HepG2 (cell line): ENCODE results near the gene DENND2A. TPM values are rescaled to one million over a fixed set of nuclear protein-coding genes. Genes with fewer than 3 reads are reported as not detected.
A peak's percentile ranks its signal among the peaks of the same experiment; 100 is the strongest.

Source experiments
- AGO2 ChIP-seq: fragments of 200-400 bp; formaldehyde crosslinking; optimal IDR thresholded peaks from 2 replicates; pipeline ENCODE3; 2017; ENCODE audit warnings: mild to moderate bottlenecking, low read depth, low read length, moderate library complexity
- ARID4A ChIP-seq: sonication (generic); formaldehyde crosslinking; IDR thresholded peaks from 2 replicates; pipeline ENCODE4 v1.5.0; 2020; ENCODE audit warnings: mild to moderate bottlenecking, missing genetic modification reagents, borderline replicate concordance
- ARNT2 ChIP-seq: sonication (generic); formaldehyde crosslinking; IDR thresholded peaks from 2 replicates; pipeline ENCODE4 v1.8.0; 2022; ENCODE audit warnings: mild to moderate bottlenecking, low read depth, missing genetic modification reagents, moderate library complexity
- FLYWCH1 ChIP-seq: sonication (generic); formaldehyde crosslinking; IDR thresholded peaks from 2 replicates; pipeline ENCODE4 v1.8.1; 2023; ENCODE audit warnings: mild to moderate bottlenecking, missing genetic modification reagents
- FOXO4 ChIP-seq: sonication (generic); formaldehyde crosslinking; conservative IDR thresholded peaks from 2 replicates; pipeline ENCODE4 v1.8.1; 2023; ENCODE audit warnings: missing genetic modification reagents
- FOXP4 ChIP-seq: sonication (generic); formaldehyde crosslinking; IDR thresholded peaks from 2 replicates; pipeline ENCODE4 v1.4.0; 2020; ENCODE audit warnings: missing genetic modification reagents
- PRDM4 ChIP-seq: sonication (generic); formaldehyde crosslinking; IDR thresholded peaks from 2 replicates; pipeline ENCODE4 v1.9.0; 2021; ENCODE audit warnings: missing genetic modification reagents, borderline replicate concordance
- RNF2 ChIP-seq: fragments of 450-650 bp; conservative IDR thresholded peaks from 2 replicates; pipeline ENCODE4 v1.6.1; 2016; ENCODE audit warnings: low read depth
- TFDP1 ChIP-seq: IDR thresholded peaks from 2 replicates; pipeline ENCODE4 v1.6.1; 2016; ENCODE audit warnings: missing compliant biosample characterization, missing genetic modification reagents, borderline replicate concordance
- THAP8 ChIP-seq: sonication (generic); formaldehyde crosslinking; IDR thresholded peaks from 2 replicates; pipeline ENCODE4 v1.5.1; 2020; ENCODE audit warnings: missing genetic modification reagents, mild to moderate bottlenecking, borderline replicate concordance
- ZNF225 ChIP-seq: sonication (generic); formaldehyde crosslinking; IDR thresholded peaks from 2 replicates; pipeline ENCODE4 v1.4.0; 2020; ENCODE audit warnings: mild to moderate bottlenecking, missing genetic modification reagents
- ZNF260 ChIP-seq: sonication (generic); formaldehyde crosslinking; IDR thresholded peaks from 2 replicates; pipeline ENCODE4 v1.4.0; 2020; ENCODE audit warnings: missing genetic modification reagents, low read depth, mild to moderate bottlenecking, borderline replicate concordance
- ZNF383 ChIP-seq: sonication (generic); formaldehyde crosslinking; IDR thresholded peaks from 2 replicates; pipeline ENCODE4 v1.4.0; 2020; ENCODE audit warnings: missing genetic modification reagents, mild to moderate bottlenecking, borderline replicate concordance
- ZNF589 ChIP-seq: sonication (generic); formaldehyde crosslinking; conservative IDR thresholded peaks from 2 replicates; pipeline ENCODE4 v1.8.0; 2022; ENCODE audit warnings: mild to moderate bottlenecking, moderate library complexity, missing genetic modification reagents
- ZNF772 ChIP-seq: sonication (generic); formaldehyde crosslinking; IDR thresholded peaks from 2 replicates; pipeline ENCODE4 v1.5.0; 2020; ENCODE audit warnings: mild to moderate bottlenecking, missing genetic modification reagents
- polyA plus RNA-seq, 8 experiments: library from polyadenylated mRNA; depleted of rRNA in 3 of 8; stranded (reverse) in 7 of 8; unstranded in 1 of 8; fragments of >200 nt; fragmentation: Illumina TruSeq in 4 of 8; extraction: Trizol in 4 of 8; gene quantifications; 2 replicates each; pipeline versions ENCODE4 v1.2.1 to v1.2.3, GENCODE V29; 2011 to 2016; ENCODE audit warnings: low read depth in 4 of 8, missing spikeins in 1 of 8, mixed read lengths in 1 of 8; ENCODE audit not compliant: insufficient read depth in 1 of 8
- total RNA-seq, 5 experiments: library from RNA; depleted of rRNA; stranded (reverse); fragments of >200 nt; fragmentation: Illumina TruSeq; extraction: Trizol; gene quantifications; 2 replicates each; pipeline ENCODE4 v1.2.3, GENCODE V29; 2016; ENCODE audit warnings: low read depth in 1 of 5

Gene DENND2A
- total and polyA plus RNA-seq, 2 of the 13 experiments (the other 11 are each of a cell fraction or from before 2014, with no cell fraction given), result not detected

GRCh38 chr7:140673063-140673773, 32.6 kb upstream of the DENND2A start (continued):
- no peak for TF ChIP-seq ARID4A
- peak; percentile 25; the same call in 1 of the 2 replicates for TF ChIP-seq ZNF225 (CRISPR knock-in tag)
- no peak for TF ChIP-seq FLYWCH1
- TF ChIP-seq TFDP1, result peak; percentile 64; the same call in 1 of the 2 replicates
- TF ChIP-seq FOXO4, result no peak
- no peak for TF ChIP-seq ZNF260 (CRISPR knock-in tag)
- TF ChIP-seq PRDM4 (CRISPR knock-in tag), result no peak
- TF ChIP-seq FOXP4 (CRISPR knock-in tag), result no peak
- 0 out of 2 replicates have a peak, but pooled peaks have one; percentile 59 for TF ChIP-seq ARNT2
- no peak for TF ChIP-seq ZNF383 (CRISPR knock-in tag)
- TF ChIP-seq ZNF772 (CRISPR knock-in tag), result no peak
- TF ChIP-seq ZNF589 (CRISPR knock-in tag), result no peak
- TF ChIP-seq THAP8, result no peak
- 0 out of 2 replicates have a peak, but pooled peaks have one; percentile 53 for TF ChIP-seq RNF2
- TF ChIP-seq AGO2, result peak; percentile 10
